ENCODE data around the gene PTPRN2. TPM values are rescaled to one million over a fixed set of nuclear protein-coding genes. Genes with fewer than 3 reads are reported as not detected.

Gene PTPRN2
- total RNA-seq, 2 experiments from 2014 or later: 0.70 TPM; not detected in 1

DNA sequence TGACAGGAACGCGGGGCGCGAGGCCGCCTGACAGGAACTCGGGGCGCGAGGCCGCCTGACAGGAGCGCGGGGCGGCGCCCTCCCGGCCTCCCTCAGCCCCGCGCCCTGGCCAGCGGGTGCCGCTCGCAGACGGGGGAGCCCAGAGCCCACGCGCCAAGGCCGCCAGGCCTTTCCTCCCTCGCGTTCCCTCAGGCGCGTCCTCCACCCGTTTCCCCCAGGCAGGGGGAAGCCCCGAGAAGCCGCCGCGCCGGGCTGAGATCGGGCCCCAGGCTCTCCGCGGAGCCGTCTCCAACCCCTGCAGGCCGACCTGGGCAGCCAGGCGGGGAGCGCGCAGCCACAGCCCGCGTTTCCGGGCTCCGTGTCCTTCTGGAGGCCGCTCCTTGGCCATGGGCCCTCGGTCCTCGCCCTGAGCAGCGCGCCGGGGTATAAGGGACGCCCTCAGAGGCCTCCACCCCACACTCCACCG is 17.7 kb downstream of the PTPRN2 start:
- Histone ChIP-seq H3K27ac (ENCODE audit: low read depth, low read length, poor library complexity, severe bottlenecking) (no peak overlapping the region), H3K79me2 (ENCODE audit: insufficient read depth, low read depth, low read length) (no peaks in the 10 kb centered on the region), H3K4me3 (ENCODE audit: low read depth, low read length, poor library complexity, severe bottlenecking) (no peak overlapping the region), H3K9me2 (ENCODE audit: insufficient read depth, low read length) (no peaks in the 10 kb centered on the region), H3K9me3 (ENCODE audit: low read length) (no peaks in the 10 kb centered on the region), H2AFZ (ENCODE audit: low read length) (no peak overlapping the region), H3K4me2 (ENCODE audit: low read length) (no peak overlapping the region), H3K4me1 (ENCODE audit: insufficient read depth, low read length, poor library complexity, severe bottlenecking) (no peaks in the 10 kb centered on the region), H4K20me1 (ENCODE audit: insufficient read depth, low read length) (no peaks in the 10 kb centered on the region), H3K36me3 (ENCODE audit: insufficient read depth, low read length) (no peaks in the 10 kb centered on the region)
- TF ChIP-seq, protein P1, sequence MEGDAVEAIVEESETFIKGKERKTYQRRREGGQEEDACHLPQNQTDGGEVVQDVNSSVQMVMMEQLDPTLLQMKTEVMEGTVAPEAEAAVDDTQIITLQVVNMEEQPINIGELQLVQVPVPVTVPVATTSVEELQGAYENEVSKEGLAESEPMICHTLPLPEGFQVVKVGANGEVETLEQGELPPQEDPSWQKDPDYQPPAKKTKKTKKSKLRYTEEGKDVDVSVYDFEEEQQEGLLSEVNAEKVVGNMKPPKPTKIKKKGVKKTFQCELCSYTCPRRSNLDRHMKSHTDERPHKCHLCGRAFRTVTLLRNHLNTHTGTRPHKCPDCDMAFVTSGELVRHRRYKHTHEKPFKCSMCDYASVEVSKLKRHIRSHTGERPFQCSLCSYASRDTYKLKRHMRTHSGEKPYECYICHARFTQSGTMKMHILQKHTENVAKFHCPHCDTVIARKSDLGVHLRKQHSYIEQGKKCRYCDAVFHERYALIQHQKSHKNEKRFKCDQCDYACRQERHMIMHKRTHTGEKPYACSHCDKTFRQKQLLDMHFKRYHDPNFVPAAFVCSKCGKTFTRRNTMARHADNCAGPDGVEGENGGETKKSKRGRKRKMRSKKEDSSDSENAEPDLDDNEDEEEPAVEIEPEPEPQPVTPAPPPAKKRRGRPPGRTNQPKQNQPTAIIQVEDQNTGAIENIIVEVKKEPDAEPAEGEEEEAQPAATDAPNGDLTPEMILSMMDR (conservative IDR thresholded peaks at IDR 0.05; ENCODE audit: low read length): no peak
- no peak for TF ChIP-seq EZH2phosphoT487 (IDR thresholded peaks at IDR 0.05; ENCODE audit: borderline replicate concordance, low read depth, low read length)
- no TSS peak for BruUV-seq (replicated peaks)
- intact Hi-C loops (cut with micrococcal nuclease; ENCODE audit: unreplicated experiment): no loop called here
- CTCF ChIA-PET (ENCODE audit: unreplicated experiment): interaction anchor here (0.6 kb wide), 1 partner anchor 1702 kb away, joined by 3 read pairs; no protein-coding TSS in a partner anchor
- POLR2A ChIA-PET: no interaction called here
- no peak for DNase-seq (ENCODE audit: low spot score)

DNA sequence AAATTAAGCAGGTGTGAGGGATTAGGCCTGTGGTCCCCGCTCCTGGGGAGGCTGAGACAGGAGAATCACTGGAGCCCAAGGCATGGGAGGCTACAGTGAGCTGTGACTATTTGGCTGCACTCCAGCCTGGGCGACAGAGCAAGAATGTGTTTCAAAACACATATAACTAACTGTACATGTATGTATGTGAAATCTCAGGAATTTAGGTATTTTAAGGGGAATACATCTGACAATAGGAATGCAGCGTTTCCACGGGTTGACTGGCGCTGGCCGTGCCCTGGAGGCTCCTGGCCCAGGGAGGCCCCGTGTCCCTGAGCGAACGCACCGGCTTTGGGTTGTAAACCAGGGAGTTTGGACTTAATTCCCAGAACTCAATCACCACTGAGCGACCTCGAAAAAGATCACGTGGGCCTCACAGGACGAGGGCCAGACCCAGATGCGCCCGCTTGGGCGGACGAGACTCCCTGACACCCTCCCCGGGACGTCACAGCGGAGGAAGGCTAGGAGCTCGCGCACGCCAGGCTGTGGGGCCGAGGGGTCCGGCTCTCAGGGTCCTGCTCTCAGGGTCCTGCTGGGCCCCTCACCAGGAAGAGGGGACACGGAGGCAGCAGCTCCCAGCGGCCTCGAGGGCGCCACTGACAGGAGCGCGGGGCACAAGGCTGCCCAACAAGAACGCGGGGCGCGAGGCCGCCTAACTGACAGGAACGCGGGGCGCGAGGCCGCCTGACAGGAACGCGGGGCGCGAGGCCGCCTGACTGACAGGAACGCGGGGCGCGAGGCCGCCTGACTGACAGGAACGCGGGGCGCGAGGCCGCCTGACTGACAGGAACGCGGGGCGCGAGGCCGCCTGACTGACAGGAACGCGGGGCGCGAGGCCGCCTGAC is 18.4 kb downstream of the PTPRN2 start:
- no peak for DNase-seq (ENCODE audit: low spot score)
- no peaks in the 10 kb centered on the region for H4K20me1 ChIP-seq (ENCODE audit: insufficient read depth, low read length)
- H3K27ac ChIP-seq (ENCODE audit: low read depth, low read length, poor library complexity, severe bottlenecking): no peak overlapping the region
- H3K9me2 ChIP-seq (ENCODE audit: insufficient read depth, low read length): no peaks in the 10 kb centered on the region
- H3K4me2 ChIP-seq (ENCODE audit: low read length): no peak overlapping the region
- ChIA-PET POLR2A (no interaction called here), CTCF (ENCODE audit: unreplicated experiment) (interaction anchor here (0.6 kb wide), 1 partner anchor 1701 kb away, joined by 3 read pairs; no protein-coding TSS in a partner anchor)
- no peaks in the 10 kb centered on the region for H3K9me3 ChIP-seq (ENCODE audit: low read length)
- no peak overlapping the region for H2AFZ ChIP-seq (ENCODE audit: low read length)
- no peaks in the 10 kb centered on the region for H3K4me1 ChIP-seq (ENCODE audit: insufficient read depth, low read length, poor library complexity, severe bottlenecking)
- intact Hi-C loops (cut with micrococcal nuclease; ENCODE audit: unreplicated experiment): no loop called here
- H3K4me3 ChIP-seq (ENCODE audit: low read depth, low read length, poor library complexity, severe bottlenecking): no peak overlapping the region
- no peaks in the 10 kb centered on the region for H3K36me3 ChIP-seq (ENCODE audit: insufficient read depth, low read length)
- TF ChIP-seq EZH2phosphoT487 (IDR thresholded peaks at IDR 0.05; ENCODE audit: borderline replicate concordance, low read depth, low read length): no peak
- TF ChIP-seq, protein P1 (conservative IDR thresholded peaks at IDR 0.05; ENCODE audit: low read length): no peak
- H3K79me2 ChIP-seq (ENCODE audit: insufficient read depth, low read depth, low read length): no peaks in the 10 kb centered on the region
- no TSS peak for BruUV-seq (replicated peaks)

DNA sequence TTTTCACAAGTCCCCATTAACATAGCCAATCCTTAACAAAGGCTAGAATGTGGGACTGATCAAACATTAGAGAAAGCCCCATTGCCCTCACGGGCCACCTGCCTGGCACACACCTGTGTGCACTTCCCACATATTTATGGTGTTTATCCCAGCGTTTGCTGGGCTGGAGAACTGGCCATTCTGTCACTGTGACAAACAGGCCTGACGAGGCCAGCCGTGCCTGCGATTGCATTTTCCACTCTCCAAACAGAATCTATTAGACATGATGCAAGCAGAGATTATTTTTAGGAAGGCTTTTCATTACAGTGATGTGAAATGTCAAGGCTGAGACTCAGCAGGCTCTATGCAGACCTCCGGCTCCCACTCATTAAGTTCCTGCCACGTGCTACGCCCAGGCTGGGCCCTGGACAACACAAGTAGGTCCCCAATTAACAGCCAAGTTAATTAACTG is 20.4 kb downstream of the PTPRN2 start:
- BruUV-seq (replicated peaks): no TSS peak
- H3K4me3 ChIP-seq (ENCODE audit: low read depth, low read length, poor library complexity, severe bottlenecking): no peak overlapping the region
- H4K20me1 ChIP-seq (ENCODE audit: insufficient read depth, low read length): no peaks in the 10 kb centered on the region
- ChIA-PET CTCF (ENCODE audit: unreplicated experiment) (no interaction called here), POLR2A (no interaction called here)
- no peak overlapping the region for H3K27ac ChIP-seq (ENCODE audit: low read depth, low read length, poor library complexity, severe bottlenecking)
- no peak overlapping the region for H3K4me2 ChIP-seq (ENCODE audit: low read length)
- no peaks in the 10 kb centered on the region for H3K36me3 ChIP-seq (ENCODE audit: insufficient read depth, low read length)
- DNase-seq (ENCODE audit: low spot score): no peak
- intact Hi-C loops (cut with micrococcal nuclease; ENCODE audit: unreplicated experiment): no loop called here
- no peak for TF ChIP-seq EZH2phosphoT487 (IDR thresholded peaks at IDR 0.05; ENCODE audit: borderline replicate concordance, low read depth, low read length)
- TF ChIP-seq, protein P1 (conservative IDR thresholded peaks at IDR 0.05; ENCODE audit: low read length): no peak
- H3K9me3 ChIP-seq (ENCODE audit: low read length): no peaks in the 10 kb centered on the region
- no peaks in the 10 kb centered on the region for H3K9me2 ChIP-seq (ENCODE audit: insufficient read depth, low read length)
- H3K4me1 ChIP-seq (ENCODE audit: insufficient read depth, low read length, poor library complexity, severe bottlenecking): no peaks in the 10 kb centered on the region
- H3K79me2 ChIP-seq (ENCODE audit: insufficient read depth, low read depth, low read length): no peaks in the 10 kb centered on the region
- H2AFZ ChIP-seq (ENCODE audit: low read length): no peak overlapping the region

All from OCI-LY7 (cell line).